Dedifferentiated amniotic fluid mesenchymal stem cell (primary cell): Measurements from ENCODE around the gene TGFBR3.

Experiments
- DNase-seq: peaks from one replicate; pipeline ENCODE4 v3.0.0-alpha.2; 2016; ENCODE audit errors: extremely low spot score

The TGFBR3 gene

GRCh38 chr1:91736146-91736714 is 149.7 kb downstream of the TGFBR3 start:
- no peak for DNase-seq

GRCh38 chr1:91735266-91735845 is 150.6 kb downstream of the TGFBR3 start:
- DNase-seq, result no peak

- no peak for DNase-seq
Measured at GRCh38 chr1:91734761-91735160, 151.2 kb downstream of the TGFBR3 start.

GRCh38 chr1:91733108-91733710 is 152.7 kb downstream of the TGFBR3 start:
- no peak for DNase-seq

GRCh38 chr1:91732291-91733107 is 153.5 kb downstream of the TGFBR3 start:
- peak; percentile 77 for DNase-seq

- DNase-seq, result no peak
Measured at GRCh38 chr1:91731815-91732214, 154.1 kb downstream of the TGFBR3 start.

GRCh38 chr1:91730801-91731732 is 154.9 kb downstream of the TGFBR3 start:
- no peak for DNase-seq

- no peak for DNase-seq
Measured at GRCh38 chr1:91729621-91730358, 156.2 kb downstream of the TGFBR3 start.

- no peak for DNase-seq
Measured at GRCh38 chr1:91727763-91728162, 158.2 kb downstream of the TGFBR3 start.

GRCh38 chr1:91725989-91726721 is 159.8 kb downstream of the TGFBR3 start:
- DNase-seq, result peak; percentile 94

GRCh38 chr1:91725618-91725988 is 160.3 kb downstream of the TGFBR3 start:
- peak; percentile 33 for DNase-seq

- no peak for DNase-seq
Measured at GRCh38 chr1:91724644-91725043, 161.3 kb downstream of the TGFBR3 start.

- no peak for DNase-seq
Measured at GRCh38 chr1:91724231-91724630, 161.7 kb downstream of the TGFBR3 start.

- no peak for DNase-seq
Measured at GRCh38 chr1:91720044-91720443, 165.9 kb downstream of the TGFBR3 start.

GRCh38 chr1:91718877-91719276 is 167.1 kb downstream of the TGFBR3 start:
- DNase-seq, result no peak

GRCh38 chr1:91718368-91718767 is 167.6 kb downstream of the TGFBR3 start:
- no peak for DNase-seq

- no peak for DNase-seq
Measured at GRCh38 chr1:91717839-91718238, 168.1 kb downstream of the TGFBR3 start.

GRCh38 chr1:91716339-91716738 is 169.6 kb downstream of the TGFBR3 start:
- DNase-seq, result no peak

GRCh38 chr1:91715416-91716000 is 170.4 kb downstream of the TGFBR3 start:
- DNase-seq, result no peak

GRCh38 chr1:91714867-91715381 is 171.0 kb downstream of the TGFBR3 start:
- no peak for DNase-seq
